HCT116 (cell line): ENCODE data around the gene CPSF4L. TPM values are rescaled to one million over a fixed set of nuclear protein-coding genes. Genes with fewer than 3 reads are reported as not detected.
A peak's percentile ranks its signal among the peaks of the same experiment; 100 is the strongest.

Source experiments
- ATAC-seq: fragments of 200-7000 bp; cut with Tn5 transposase; 2 replicates; pipeline ENCODE4 v1.9.1; 2020; ENCODE audit warnings: mild to moderate bottlenecking, moderate library complexity
- BruUV-seq: library from RNA; stranded (reverse); fragments of 400-500 nt; replicated peaks from 2 replicates; lab custom pipeline; 2021; lab: Mats Ljungman, UMichigan
- CTCF ChIA-PET: fragments of 300-600 bp; sonication (Branson Sonifier 250); formaldehyde crosslinking; loops from one replicate; lab custom pipeline; 2021; ENCODE audit warnings: antibody characterized with exemption; lab: Charles Lee
- POLR2A ChIA-PET: fragments of 300-600, 350-600 bp; sonication (Branson Sonifier 250); formaldehyde crosslinking; loops from one replicate; lab custom pipeline; 2021; ENCODE audit warnings: antibody characterized with exemption; lab: Charles Lee
- RAD21 ChIA-PET, 2 experiments: fragments of 300-600 bp; sonication (Branson Sonifier 250); formaldehyde crosslinking; loops; one replicate each; lab custom pipeline; 2023; ENCODE audit warnings: low total read pairs in 2 of 2; ENCODE audit not compliant: uncharacterized antibody in 2 of 2, unreplicated experiment in 2 of 2, low non-redundant PET in 1 of 2; lab: Charles Lee
- DNase-seq: peaks from one replicate; pipeline ENCODE4 v3.0.0-alpha.2; 2010; ENCODE audit warnings: low read depth, low spot score
- H2AFZ ChIP-seq: fragments of 200-600 bp; shearing (Covaris generic), sonication (generic); 2 replicates; pipeline ENCODE4 v1.6.1; 2017; ENCODE audit warnings: low read depth, mixed run types, mixed read lengths, antibody characterized with exemption, low read length; ENCODE audit not compliant: poor library complexity, severe bottlenecking
- H3K27ac ChIP-seq: 2 replicates; pipeline ENCODE4 v1.5.1; 2012; ENCODE audit warnings: low read depth, low read length
- H3K27me3 ChIP-seq: fragments of 200-600 bp; sonication (generic); 2 replicates; pipeline ENCODE4 v1.6.1; 2016; ENCODE audit warnings: mixed run types, low read length, mixed read lengths; ENCODE audit not compliant: insufficient read depth
- H3K36me3 ChIP-seq, 2 experiments: fragments of 200-500 bp in 1 of 2; fragments of 200-600 bp in 1 of 2; sonication (Bioruptor generic) in 1 of 2; sonication (generic) in 1 of 2; 2 replicates each; pipeline versions ENCODE4 v1.5.1 to v1.6.1; 2014 to 2016; ENCODE audit warnings: low read length in 2 of 2, inconsistent platforms in 1 of 2, mixed read lengths in 1 of 2, mixed run types in 1 of 2; ENCODE audit not compliant: insufficient read depth in 2 of 2, control insufficient read depth in 1 of 2
- H3K4me1 ChIP-seq, 2 experiments: fragments of 200-600 bp in 1 of 2; sonication (generic) in 1 of 2; 2 replicates each; pipeline versions ENCODE4 v1.5.1 to v1.6.1; 2012 to 2017; ENCODE audit warnings: low read length in 2 of 2, inconsistent platforms in 1 of 2, mild to moderate bottlenecking in 1 of 2, mixed read lengths in 1 of 2, mixed run types in 1 of 2, moderate library complexity in 1 of 2; ENCODE audit not compliant: insufficient read depth in 2 of 2, control insufficient read depth in 1 of 2
- H3K4me2 ChIP-seq: fragments of 200-600 bp; sonication (generic); 2 replicates; pipeline ENCODE4 v1.6.1; 2017; ENCODE audit warnings: mixed run types, low read length, mixed read lengths
- H3K4me3 ChIP-seq, 2 experiments: fragments of 200-600 bp in 1 of 2; sonication (generic) in 1 of 2; replicated peaks in 1 of 2; 2 replicates each; pipeline ENCODE4 v1.5.1; 2011 to 2016; ENCODE audit warnings: low read length in 2 of 2, control low read depth in 1 of 2, low read depth in 1 of 2, mild to moderate bottlenecking in 1 of 2, mixed read lengths in 1 of 2, mixed run types in 1 of 2
- H3K79me2 ChIP-seq: fragments of 200-600 bp; sonication (generic); 2 replicates; pipeline ENCODE4 v1.6.1; 2017; ENCODE audit warnings: mild to moderate bottlenecking, mixed run types, low read length, moderate library complexity, mixed read lengths; ENCODE audit not compliant: insufficient read depth
- H3K9ac ChIP-seq: fragments of 200-600 bp; sonication (generic); 2 replicates; pipeline ENCODE4 v1.6.1; 2016; ENCODE audit warnings: low read length, mixed read lengths
- H3K9me2 ChIP-seq: fragments of 200-600 bp; sonication (generic), shearing (Covaris generic); 2 replicates; pipeline ENCODE4 v1.6.1; 2017; ENCODE audit warnings: mixed run types, mild to moderate bottlenecking, moderate library complexity; ENCODE audit not compliant: insufficient read depth
- H3K9me3 ChIP-seq, 2 experiments: fragments of 200-500 bp in 1 of 2; fragments of 200-600 bp in 1 of 2; sonication (Bioruptor generic) in 1 of 2; sonication (generic) in 1 of 2; 2 replicates each; pipeline ENCODE4 v1.6.1; 2014 to 2017; ENCODE audit warnings: low read length in 2 of 2, mixed read lengths in 2 of 2, inconsistent platforms in 1 of 2, low read depth in 1 of 2, mild to moderate bottlenecking in 1 of 2, mixed run types in 1 of 2, moderate library complexity in 1 of 2; ENCODE audit not compliant: control insufficient read depth in 1 of 2, insufficient read depth in 1 of 2
- H4K20me1 ChIP-seq: fragments of 200-600 bp; sonication (generic), shearing (Covaris generic); 2 replicates; pipeline ENCODE4 v1.6.1; 2017; ENCODE audit warnings: mixed run types, mild to moderate bottlenecking, moderate library complexity; ENCODE audit not compliant: insufficient read depth
- CBX3 ChIP-seq: IDR thresholded peaks from 2 replicates; pipeline ENCODE4 v1.6.1; 2012; ENCODE audit warnings: low read depth
- CEBPB ChIP-seq: IDR thresholded peaks from 2 replicates; pipeline ENCODE4 v1.6.1; 2012; ENCODE audit warnings: low read depth
- EGR1 ChIP-seq: IDR thresholded peaks from 2 replicates; pipeline ENCODE4 v1.6.1; 2012; ENCODE audit warnings: low read depth
- EZH2 ChIP-seq: fragments of 200-600 bp; sonication (generic); IDR thresholded peaks from 2 replicates; pipeline ENCODE4 v1.6.1; 2017; ENCODE audit warnings: antibody characterized with exemption, mixed run types
- EZH2phosphoT487 ChIP-seq: fragments of 200-600 bp; IDR thresholded peaks from 2 replicates; pipeline ENCODE4 v1.6.1; 2018; ENCODE audit warnings: antibody characterized with exemption, borderline replicate concordance
- RAD21 ChIP-seq: IDR thresholded peaks from 2 replicates; pipeline ENCODE4 v1.6.1; 2012; ENCODE audit warnings: low read depth, mild to moderate bottlenecking
- SIN3A ChIP-seq: IDR thresholded peaks from 2 replicates; pipeline ENCODE4 v1.6.1; 2012; ENCODE audit warnings: low read depth
- SP1 ChIP-seq: IDR thresholded peaks from 2 replicates; pipeline ENCODE4 v1.6.1; 2012; ENCODE audit warnings: low read depth
- SRF ChIP-seq: IDR thresholded peaks from 2 replicates; pipeline ENCODE4 v1.6.1; 2012; ENCODE audit warnings: low read depth
- ZNF274 ChIP-seq: fragments of 200-500 bp; sonication (Bioruptor generic); IDR thresholded peaks from 2 replicates; pipeline ENCODE4 v1.6.1; 2014; ENCODE audit warnings: mild to moderate bottlenecking, low read depth, low read length, inconsistent platforms
- intact Hi-C: fragments of 100-400 bp; cut with micrococcal nuclease; formaldehyde crosslinking; loops from 2 replicates; pipeline ENCODE4 v1.10.0; 2022
- total RNA-seq: library from RNA; stranded (reverse); gene quantifications from one replicate; pipeline ENCODE4 v1.2.1, GENCODE V29; 2021; ENCODE audit not compliant: unreplicated experiment
- TF ChIP-seq, protein P1 (sequence below): IDR thresholded peaks from 2 replicates; pipeline ENCODE4 v1.6.1; 2012
- TF ChIP-seq, protein P2 (sequence below): IDR thresholded peaks from 2 replicates; pipeline ENCODE4 v1.6.1; 2011; ENCODE audit warnings: mild to moderate bottlenecking, low read length, moderate library complexity; ENCODE audit not compliant: insufficient replicate concordance; ENCODE audit errors: extremely low read depth

The CPSF4L gene
- total RNA-seq, 1 experiment from 2014 or later = not detected

- ChIA-PET CTCF (interaction anchor here (1.5 kb wide), 1 partner anchor 77 kb away, joined by 5 read pairs; no protein-coding TSS in a partner anchor), POLR2A (interaction anchor here (0.9 to 1.3 kb wide), 2 partner anchors 9 to 18 kb away, joined by 3 to 5 read pairs; no protein-coding TSS in a partner anchor), RAD21 (interaction anchor here in 1 of 2 experiments (0.7 kb wide), 1 partner anchor 11 kb away, joined by 3 read pairs; no protein-coding TSS in a partner anchor)
- Histone ChIP-seq H3K4me3 (peak overlapping the region; percentile 19 to 50), H3K27ac (peak overlapping the region; percentile 94), H3K9me3 (no peaks in the 10 kb centered on the region), H3K27me3 (no peaks in the 10 kb centered on the region), H4K20me1 (no peaks in the 10 kb centered on the region), H3K9ac (peak overlapping the region; percentile 81), H3K9me2 (no peaks in the 10 kb centered on the region), H3K79me2 (peaks cover 92% of the 10 kb centered on the region), H3K36me3 (no peaks in the 10 kb centered on the region), H2AFZ (no peak overlapping the region), H3K4me1 (peaks cover 71 to 76% of the 10 kb centered on the region in 2 experiments), H3K4me2 (peak overlapping the region; percentile 81)
- DNase-seq = peak; percentile 51
- ATAC-seq = peak; percentile 8; the same call in 1 of the 2 replicates
- TF ChIP-seq EGR1 = no peak
- no peak for TF ChIP-seq SP1
- TF ChIP-seq, protein P1, sequence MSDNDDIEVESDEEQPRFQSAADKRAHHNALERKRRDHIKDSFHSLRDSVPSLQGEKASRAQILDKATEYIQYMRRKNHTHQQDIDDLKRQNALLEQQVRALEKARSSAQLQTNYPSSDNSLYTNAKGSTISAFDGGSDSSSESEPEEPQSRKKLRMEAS = no peak
- TF ChIP-seq, protein P2, sequence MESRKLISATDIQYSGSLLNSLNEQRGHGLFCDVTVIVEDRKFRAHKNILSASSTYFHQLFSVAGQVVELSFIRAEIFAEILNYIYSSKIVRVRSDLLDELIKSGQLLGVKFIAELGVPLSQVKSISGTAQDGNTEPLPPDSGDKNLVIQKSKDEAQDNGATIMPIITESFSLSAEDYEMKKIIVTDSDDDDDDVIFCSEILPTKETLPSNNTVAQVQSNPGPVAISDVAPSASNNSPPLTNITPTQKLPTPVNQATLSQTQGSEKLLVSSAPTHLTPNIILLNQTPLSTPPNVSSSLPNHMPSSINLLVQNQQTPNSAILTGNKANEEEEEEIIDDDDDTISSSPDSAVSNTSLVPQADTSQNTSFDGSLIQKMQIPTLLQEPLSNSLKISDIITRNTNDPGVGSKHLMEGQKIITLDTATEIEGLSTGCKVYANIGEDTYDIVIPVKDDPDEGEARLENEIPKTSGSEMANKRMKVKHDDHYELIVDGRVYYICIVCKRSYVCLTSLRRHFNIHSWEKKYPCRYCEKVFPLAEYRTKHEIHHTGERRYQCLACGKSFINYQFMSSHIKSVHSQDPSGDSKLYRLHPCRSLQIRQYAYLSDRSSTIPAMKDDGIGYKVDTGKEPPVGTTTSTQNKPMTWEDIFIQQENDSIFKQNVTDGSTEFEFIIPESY = no peak
- no peak for TF ChIP-seq CEBPB
- no peak for TF ChIP-seq SIN3A
- no peak for TF ChIP-seq EZH2
- no peak for TF ChIP-seq CBX3
- TF ChIP-seq ZNF274 = no peak
- no peak for TF ChIP-seq EZH2phosphoT487
- TF ChIP-seq RAD21 = no peak
- no peak for TF ChIP-seq SRF
- no TSS peak for BruUV-seq
- intact Hi-C loops = loop anchor here (1.0 to 5.0 kb wide), 3 partner anchors 15 to 701 kb away; no protein-coding TSS in a partner anchor
Measured at GRCh38 chr17:73293031-73293430, 31.4 kb upstream of the CPSF4L start.
